ENCODE data around the gene FOXP1. TPM values are rescaled to one million over a fixed set of nuclear protein-coding genes. Genes with fewer than 3 reads are reported as not detected.

The FOXP1 gene
- total and polyA plus RNA-seq, 2 of the 13 experiments (the other 11 are each of a cell fraction or from before 2014, with no cell fraction given) = 40.4 to 59.0 TPM

GRCh38 chr3:71232175-71232679 is 351.3 kb downstream of the FOXP1 start (continued):
- no peak for TF ChIP-seq HMG20B (CRISPR knock-in tag; conservative IDR thresholded peaks at IDR 0.05)
- TF ChIP-seq ATF3 (CRISPR knock-in tag; IDR thresholded peaks at IDR 0.05) = no peak
- TF ChIP-seq MAX (IDR thresholded peaks at IDR 0.05) = no peak

GRCh38 chr3:71231680-71232079 is 351.8 kb downstream of the FOXP1 start:
- Histone ChIP-seq H2AFZ (ENCODE audit: low read length) (no peak overlapping the region), H3K79me2 (ENCODE audit: insufficient read depth, low read length) (peaks cover 2% of the 10 kb centered on the region), H3K36me3 (replicated peaks in 1 of 2; ENCODE audit: control insufficient read depth in 1 of 2, insufficient read depth in 2 of 2, low read length in 2 of 2) (peaks cover 3 to 4% of the 10 kb centered on the region in 2 experiments; a peak in 3 of 5 replicates), H3K9ac (ENCODE audit: insufficient read depth, low read depth, low read length) (no peak overlapping the region), H3K27me3 (ENCODE audit: control insufficient read depth in 1 of 2, insufficient read depth in 2 of 2, low read length in 2 of 2) (no peaks in the 10 kb centered on the region), H3K4me2 (ENCODE audit: low read depth, low read length) (no peak overlapping the region), H3K4me3 (replicated peaks in 1 of 3; ENCODE audit: insufficient read depth in 1 of 3, low read depth in 2 of 3, low read length in 3 of 3) (no peak overlapping the region), H3K4me1 (ENCODE audit: insufficient read depth, low read length) (peaks cover 23% of the 10 kb centered on the region), H3K9me3 (ENCODE audit: low read length) (no peaks in the 10 kb centered on the region), H3K27ac (ENCODE audit: extremely low read length, insufficient read depth, low read length) (no peak overlapping the region), H4K20me1 (ENCODE audit: insufficient read depth, low read length) (no peaks in the 10 kb centered on the region)
- in situ Hi-C loops (cut with HindIII; ENCODE audit: extremely low pct_ligation_motif_present, low pct_unique_long_range_greater_than_20kb) (no loop called here), intact Hi-C loops (cut with micrococcal nuclease; ENCODE audit: unreplicated experiment) (no loop called here)
- no peak for FAIRE-seq
- ChIA-PET CTCF (ENCODE audit: low intra/inter-chr PET ratio, low total read pairs) (no interaction called here), POLR2A (no interaction called here)
- WGBS (ENCODE audit: low lambda C conversion rate) = 78% methylated on average over 4 of the region's 4 CpGs
- no peak for ATAC-seq
- TF ChIP-seq BCL6 (CRISPR knock-in tag; IDR thresholded peaks at IDR 0.05) (peak; percentile 60), ZNF567 (CRISPR knock-in tag; IDR thresholded peaks at IDR 0.05; ENCODE audit: borderline replicate concordance) (no peak)
- DNase-seq (ENCODE audit: low spot score) = no peak
- no TSS peak for BruUV-seq (replicated peaks)
